CD4-positive, alpha-beta T cell (primary cell): Measurements from ENCODE around the gene FBRS. TPM values are rescaled to one million over a fixed set of nuclear protein-coding genes. Genes with fewer than 3 reads are reported as not detected.

ENCODE experiments used
- ATAC-seq: fragments of 200-7000 bp; cut with Tn5 transposase; one replicate; pipeline ENCODE4 v1.10.0; 2022; ENCODE audit warnings: mild to moderate bottlenecking; ENCODE audit not compliant: poor library complexity
- CTCF ChIA-PET: fragments of 350-600 bp; sonication (Branson Sonifier 250); formaldehyde crosslinking; loops from one replicate; lab custom pipeline; 2021; ENCODE audit warnings: antibody characterized with exemption, inconsistent platforms; lab: Charles Lee
- POLR2A ChIA-PET: fragments of 350-600 bp; sonication (Branson Sonifier 250); formaldehyde crosslinking; loops from one replicate; lab custom pipeline; 2021; ENCODE audit warnings: antibody characterized with exemption, inconsistent platforms; lab: Charles Lee
- DNase-seq, 14 experiments: peaks; one replicate each; pipeline ENCODE4 v3.0.0-alpha.2; 2013 to 2020; ENCODE audit warnings: mixed read lengths in 2 of 14
- H3K27ac ChIP-seq, 2 donors: one replicate each; pipeline versions ENCODE4 v1.5.1 to v1.7.0; 2013; ENCODE audit warnings: low read length in 2 of 2, low read depth in 1 of 2, mild to moderate bottlenecking in 1 of 2
- H3K27me3 ChIP-seq, 2 experiments: 1 replicate in 1 of 2; 2 replicates in 1 of 2; pipeline versions ENCODE4 v1.6.1 to v1.7.0; 2013; ENCODE audit warnings: low read length in 2 of 2, control low read depth in 1 of 2, mild to moderate bottlenecking in 1 of 2, moderate library complexity in 1 of 2; ENCODE audit not compliant: insufficient read depth in 2 of 2, control insufficient read depth in 1 of 2
- H3K36me3 ChIP-seq: one replicate; pipeline ENCODE4 v1.6.1; 2013; ENCODE audit warnings: low read length, control low read depth; ENCODE audit not compliant: insufficient read depth
- H3K4me1 ChIP-seq: one replicate; pipeline ENCODE4 v1.6.1; 2013; ENCODE audit warnings: low read length, control low read depth; ENCODE audit not compliant: insufficient read depth
- H3K4me3 ChIP-seq: one replicate; pipeline ENCODE4 v1.5.1; 2013; ENCODE audit warnings: mild to moderate bottlenecking, low read length, moderate library complexity
- H3K9me3 ChIP-seq, 2 experiments: 1 replicate in 1 of 2; 2 replicates in 1 of 2; pipeline versions ENCODE4 v1.6.1 to v1.7.0; 2013; ENCODE audit warnings: low read length in 2 of 2, mild to moderate bottlenecking in 2 of 2, control low read depth in 1 of 2, moderate library complexity in 1 of 2; ENCODE audit not compliant: control insufficient read depth in 1 of 2, insufficient read depth in 1 of 2
- H3K27ac Mint-ChIP-seq: one replicate; pipeline ENCODE4 v1.8.0; 2020; ENCODE audit warnings: mixed read lengths
- H3K27me3 Mint-ChIP-seq: one replicate; pipeline ENCODE4 v1.8.0; 2021; ENCODE audit warnings: mixed read lengths
- H3K36me3 Mint-ChIP-seq: one replicate; pipeline ENCODE4 v1.8.0; 2021; ENCODE audit warnings: low read depth, mixed read lengths
- H3K4me1 Mint-ChIP-seq: one replicate; pipeline ENCODE4 v1.8.0; 2021; ENCODE audit warnings: low read depth, mixed read lengths
- H3K4me3 Mint-ChIP-seq: one replicate; pipeline ENCODE4 v1.8.0; 2020; ENCODE audit warnings: mild to moderate bottlenecking, mixed read lengths
- H3K9me3 Mint-ChIP-seq: one replicate; pipeline ENCODE4 v1.8.0; 2020; ENCODE audit warnings: mixed read lengths
- CTCF ChIP-seq: fragments of 200-600 bp; IDR thresholded peaks from one replicate; pipeline ENCODE4 v1.8.0; 2022; ENCODE audit warnings: antibody characterized with exemption, mild to moderate bottlenecking
- intact Hi-C, 2 experiments: fragments of 100-400 bp; cut with DNase I in 1 of 2; cut with micrococcal nuclease in 1 of 2; formaldehyde crosslinking; loops; one replicate each; pipeline versions ENCODE4 v1.15.1 to v1.9.0; 2023 to 2025; cut with DNase I, micrococcal nuclease
- total RNA-seq, 174 experiments: library from RNA in 2 of 174; stranded (reverse) in 2 of 174; gene quantifications; one replicate each; pipeline ENCODE4 v1.2.3 and lab custom pipeline; 2021 to 2026

The FBRS gene
- total RNA-seq, 2 experiments from 2014 or later = 162 to 163 TPM

DNA sequence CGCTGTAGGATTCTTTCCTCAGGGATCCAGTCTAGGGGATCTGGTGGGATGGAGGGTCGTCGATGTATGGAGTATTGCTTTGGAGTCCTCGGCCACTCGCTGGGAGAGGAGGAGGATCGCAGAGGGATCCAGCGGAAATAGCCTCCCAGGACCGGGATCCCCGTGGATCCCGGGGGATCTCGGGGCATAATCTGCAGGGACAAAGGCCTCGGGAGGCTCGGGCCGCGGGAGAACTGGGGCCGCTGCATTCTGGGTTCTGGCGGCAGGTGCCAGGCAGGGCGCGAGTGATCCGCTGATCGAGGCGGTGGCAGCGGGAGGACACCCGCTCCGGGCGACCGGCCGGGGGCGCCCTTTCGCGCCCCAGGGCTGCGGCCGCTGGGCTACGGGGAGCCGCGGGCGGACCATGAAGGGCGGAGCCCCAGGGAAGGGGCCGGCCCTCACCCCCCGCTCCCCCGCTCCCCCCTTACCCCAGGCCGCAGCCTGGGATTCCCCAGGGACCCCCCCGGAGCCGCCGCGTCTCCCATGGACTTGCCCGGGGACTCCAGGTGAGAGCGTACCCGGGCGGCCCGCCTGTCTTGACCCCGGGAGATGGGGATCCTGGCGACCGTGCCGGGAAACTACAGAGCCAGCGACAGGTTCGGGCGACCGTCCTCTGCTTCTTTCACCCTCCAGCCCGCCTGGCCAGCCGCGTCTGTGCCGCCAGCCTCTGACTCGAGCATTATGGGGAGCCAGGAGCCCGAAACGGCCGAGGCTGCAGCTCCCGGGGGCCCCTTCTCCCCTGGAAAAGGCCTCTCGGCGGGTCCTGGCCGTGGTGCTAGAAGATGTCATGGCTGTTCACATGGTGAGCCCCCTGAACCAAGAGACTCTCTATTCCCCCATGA, 6.9 kb upstream of the FBRS start:
- ChIA-PET CTCF (interaction anchor here (0.8 to 3.4 kb wide), 14 partner anchors 7 to 221 kb away, joined by 3 to 28 read pairs (median 4); partner anchors contain the start of genes DCTPP1, FBRS, ZNF688 and ZNF764), POLR2A (interaction anchor here (1.2 to 2.6 kb wide), 17 partner anchors 9 to 466 kb away, joined by 3 to 88 read pairs (median 11); partner anchors contain the start of genes DCTPP1, FBRS, KAT8 and SRCAP)
- DNase-seq (peak; percentile 49 to 93 (median 66)), ATAC-seq (peak; percentile 42)
- Histone ChIP-seq H3K36me3 (peaks cover 41% of the 10 kb centered on the region), H3K27me3 (no peaks in the 10 kb centered on the region), H3K4me3 (peak overlapping the region; percentile 86), H3K27ac (peak overlapping the region; percentile 84 to 96), H3K4me1 (peaks cover 33% of the 10 kb centered on the region), H3K9me3 (no peaks in the 10 kb centered on the region)
- peak; percentile 75 for TF ChIP-seq CTCF
- peaks cover 55% of the 10 kb centered on the region for H3K36me3 Mint-ChIP-seq
- intact Hi-C loops = loop anchor here (1.0 to 2.0 kb wide), 4 partner anchors 41 to 271 kb away; partner anchors contain the start of genes FBXL19 (in 1 of the 2), ZNF689 (in 1 of the 2) and ZNF785 (in 1 of the 2)
- no peaks in the 10 kb centered on the region for H3K27me3 Mint-ChIP-seq
- H3K4me3 Mint-ChIP-seq = peak overlapping the region; percentile 99
- peaks cover 25% of the 10 kb centered on the region for H3K4me1 Mint-ChIP-seq
- H3K9me3 Mint-ChIP-seq = no peaks in the 10 kb centered on the region
- H3K27ac Mint-ChIP-seq = peak overlapping the region; percentile 95

DNA sequence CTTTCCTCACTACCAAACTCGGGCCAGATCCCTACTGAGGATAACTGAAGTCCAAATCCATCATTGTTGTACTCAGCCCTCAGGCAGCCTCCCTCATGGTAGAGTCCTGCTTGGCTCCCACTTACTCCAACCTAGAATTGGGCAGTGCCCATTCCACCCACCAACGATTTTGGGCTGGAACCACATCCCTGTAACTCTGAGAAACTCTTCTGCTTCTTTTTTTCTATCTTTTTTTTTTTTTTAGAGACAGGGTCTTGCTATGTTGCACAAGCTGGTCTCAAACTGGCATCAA, 6.3 kb upstream of the FBRS start:
- POLR2A ChIA-PET = interaction anchor here (2.0 kb wide), 1 partner anchor 94 kb away, joined by 20 read pairs; the partner anchor contains the start of gene ZNF764

More for the DNA sequence above, 6.3 kb upstream of the FBRS start:
- Mint-ChIP-seq H3K36me3 (peaks cover 59% of the 10 kb centered on the region), H3K27me3 (no peaks in the 10 kb centered on the region), H3K27ac (peak overlapping the region; percentile 86), H3K4me3 (peak overlapping the region; percentile 89), H3K4me1 (peaks cover 31% of the 10 kb centered on the region), H3K9me3 (no peaks in the 10 kb centered on the region)
- intact Hi-C loops = no loop called here
- Histone ChIP-seq H3K4me3 (peak overlapping the region; percentile 86), H3K27ac (peak overlapping the region; percentile 84 to 91), H3K9me3 (no peaks in the 10 kb centered on the region), H3K4me1 (peaks cover 38% of the 10 kb centered on the region), H3K27me3 (no peaks in the 10 kb centered on the region), H3K36me3 (peaks cover 45% of the 10 kb centered on the region)
- DNase-seq (no peak), ATAC-seq (no peak)
- TF ChIP-seq CTCF = no peak
- CTCF ChIA-PET = interaction anchor here (0.9 to 3.4 kb wide), 4 partner anchors 9 to 45 kb away, joined by 3 to 28 read pairs (median 10); no protein-coding TSS in a partner anchor
